HL-60 (cell line): ENCODE measurements around the gene CAPZA1.
A peak's percentile ranks its signal among the peaks of the same experiment; 100 is the strongest.

Experiments
- DNase-seq, 2 experiments: peaks; one replicate each; pipeline ENCODE4 v3.0.0-alpha.2; 2010 to 2020; ENCODE audit warnings: low read depth in 1 of 2, low spot score in 1 of 2
- H3K27ac ChIP-seq: fragments of 250-450 bp; sonication (Bioruptor Pico); replicated peaks from 2 replicates; pipeline ENCODE4 v1.5.1; 2020; ENCODE audit warnings: mild to moderate bottlenecking, moderate library complexity
- H3K27me3 ChIP-seq: fragments of 250-450 bp; sonication (Bioruptor Pico); 2 replicates; pipeline ENCODE4 v1.5.1; 2021; ENCODE audit warnings: mild to moderate bottlenecking, moderate library complexity; ENCODE audit not compliant: insufficient read depth, poor library complexity, severe bottlenecking
- H3K4me3 ChIP-seq: replicated peaks from 2 replicates; pipeline ENCODE4 v1.5.1; 2011; ENCODE audit warnings: mild to moderate bottlenecking, control low read depth, low read length; ENCODE audit not compliant: insufficient read depth
- GABPA ChIP-seq: IDR thresholded peaks from 2 replicates; pipeline ENCODE4 v1.6.1; 2012; ENCODE audit warnings: low read depth
- POLR2AphosphoS5 ChIP-seq: IDR thresholded peaks from 2 replicates; pipeline ENCODE4 v1.6.1; 2012; ENCODE audit warnings: low read depth
- SPI1 ChIP-seq: IDR thresholded peaks from 2 replicates; pipeline ENCODE4 v1.6.1; 2012; ENCODE audit warnings: low read depth, mild to moderate bottlenecking, borderline replicate concordance
- TF ChIP-seq, protein P1 (sequence below): IDR thresholded peaks from one replicate; pipeline ENCODE4 v1.5.1; 2011; ENCODE audit warnings: low read length, control low read depth, inconsistent platforms; ENCODE audit not compliant: insufficient read depth
- TF ChIP-seq, protein P2 (sequence below): IDR thresholded peaks from 2 replicates; pipeline ENCODE4 v1.6.1; 2012; ENCODE audit warnings: low read depth; ENCODE audit not compliant: insufficient replicate concordance

Gene CAPZA1

DNA sequence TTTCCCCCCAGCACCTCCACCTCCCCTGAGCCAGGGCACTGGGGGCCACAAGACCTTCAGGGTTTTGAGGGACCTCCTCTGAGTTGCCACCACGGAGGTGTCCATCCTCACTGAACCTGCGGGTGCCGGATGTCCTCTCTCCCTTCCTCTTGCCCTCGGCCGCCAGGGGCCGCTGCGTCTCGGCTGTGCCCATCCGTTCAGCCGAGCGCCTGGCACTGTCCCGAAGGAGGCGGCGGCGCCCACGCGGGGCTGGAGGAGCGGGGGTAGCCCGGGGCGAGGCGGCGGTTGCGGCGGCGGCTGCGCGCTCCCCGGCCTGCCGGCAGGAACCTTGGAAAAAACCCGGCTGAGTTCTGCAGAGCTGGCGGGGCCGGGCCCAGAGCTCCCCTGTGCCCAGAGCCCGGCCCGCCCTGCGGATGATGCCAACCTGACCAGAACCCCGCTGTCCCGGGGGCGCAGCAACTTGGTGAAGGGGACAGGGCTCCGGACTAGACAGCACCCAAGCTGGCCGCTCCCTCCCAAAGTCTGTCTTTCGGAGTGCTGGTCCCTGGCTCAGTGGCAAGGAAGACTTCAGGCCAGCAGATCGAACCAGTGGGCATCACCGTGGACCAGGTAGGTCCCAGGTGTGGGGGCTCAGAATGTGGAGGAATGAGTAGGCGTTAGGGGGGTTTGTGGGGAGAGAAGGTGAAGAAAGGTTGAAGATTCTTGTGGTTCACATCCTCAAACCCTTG, 99.2 kb downstream of the CAPZA1 start:
- DNase-seq, result peak in 1 of 2 experiments; percentile 73
- peaks cover 12% of the 10 kb centered on the region for H3K27me3 ChIP-seq
- H3K27ac ChIP-seq, result no peak overlapping the region
- no peak overlapping the region for H3K4me3 ChIP-seq
- TF ChIP-seq, protein P1, sequence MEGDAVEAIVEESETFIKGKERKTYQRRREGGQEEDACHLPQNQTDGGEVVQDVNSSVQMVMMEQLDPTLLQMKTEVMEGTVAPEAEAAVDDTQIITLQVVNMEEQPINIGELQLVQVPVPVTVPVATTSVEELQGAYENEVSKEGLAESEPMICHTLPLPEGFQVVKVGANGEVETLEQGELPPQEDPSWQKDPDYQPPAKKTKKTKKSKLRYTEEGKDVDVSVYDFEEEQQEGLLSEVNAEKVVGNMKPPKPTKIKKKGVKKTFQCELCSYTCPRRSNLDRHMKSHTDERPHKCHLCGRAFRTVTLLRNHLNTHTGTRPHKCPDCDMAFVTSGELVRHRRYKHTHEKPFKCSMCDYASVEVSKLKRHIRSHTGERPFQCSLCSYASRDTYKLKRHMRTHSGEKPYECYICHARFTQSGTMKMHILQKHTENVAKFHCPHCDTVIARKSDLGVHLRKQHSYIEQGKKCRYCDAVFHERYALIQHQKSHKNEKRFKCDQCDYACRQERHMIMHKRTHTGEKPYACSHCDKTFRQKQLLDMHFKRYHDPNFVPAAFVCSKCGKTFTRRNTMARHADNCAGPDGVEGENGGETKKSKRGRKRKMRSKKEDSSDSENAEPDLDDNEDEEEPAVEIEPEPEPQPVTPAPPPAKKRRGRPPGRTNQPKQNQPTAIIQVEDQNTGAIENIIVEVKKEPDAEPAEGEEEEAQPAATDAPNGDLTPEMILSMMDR, result peak; percentile 81
- TF ChIP-seq, protein P2, sequence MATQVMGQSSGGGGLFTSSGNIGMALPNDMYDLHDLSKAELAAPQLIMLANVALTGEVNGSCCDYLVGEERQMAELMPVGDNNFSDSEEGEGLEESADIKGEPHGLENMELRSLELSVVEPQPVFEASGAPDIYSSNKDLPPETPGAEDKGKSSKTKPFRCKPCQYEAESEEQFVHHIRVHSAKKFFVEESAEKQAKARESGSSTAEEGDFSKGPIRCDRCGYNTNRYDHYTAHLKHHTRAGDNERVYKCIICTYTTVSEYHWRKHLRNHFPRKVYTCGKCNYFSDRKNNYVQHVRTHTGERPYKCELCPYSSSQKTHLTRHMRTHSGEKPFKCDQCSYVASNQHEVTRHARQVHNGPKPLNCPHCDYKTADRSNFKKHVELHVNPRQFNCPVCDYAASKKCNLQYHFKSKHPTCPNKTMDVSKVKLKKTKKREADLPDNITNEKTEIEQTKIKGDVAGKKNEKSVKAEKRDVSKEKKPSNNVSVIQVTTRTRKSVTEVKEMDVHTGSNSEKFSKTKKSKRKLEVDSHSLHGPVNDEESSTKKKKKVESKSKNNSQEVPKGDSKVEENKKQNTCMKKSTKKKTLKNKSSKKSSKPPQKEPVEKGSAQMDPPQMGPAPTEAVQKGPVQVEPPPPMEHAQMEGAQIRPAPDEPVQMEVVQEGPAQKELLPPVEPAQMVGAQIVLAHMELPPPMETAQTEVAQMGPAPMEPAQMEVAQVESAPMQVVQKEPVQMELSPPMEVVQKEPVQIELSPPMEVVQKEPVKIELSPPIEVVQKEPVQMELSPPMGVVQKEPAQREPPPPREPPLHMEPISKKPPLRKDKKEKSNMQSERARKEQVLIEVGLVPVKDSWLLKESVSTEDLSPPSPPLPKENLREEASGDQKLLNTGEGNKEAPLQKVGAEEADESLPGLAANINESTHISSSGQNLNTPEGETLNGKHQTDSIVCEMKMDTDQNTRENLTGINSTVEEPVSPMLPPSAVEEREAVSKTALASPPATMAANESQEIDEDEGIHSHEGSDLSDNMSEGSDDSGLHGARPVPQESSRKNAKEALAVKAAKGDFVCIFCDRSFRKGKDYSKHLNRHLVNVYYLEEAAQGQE, result no peak

DNA sequence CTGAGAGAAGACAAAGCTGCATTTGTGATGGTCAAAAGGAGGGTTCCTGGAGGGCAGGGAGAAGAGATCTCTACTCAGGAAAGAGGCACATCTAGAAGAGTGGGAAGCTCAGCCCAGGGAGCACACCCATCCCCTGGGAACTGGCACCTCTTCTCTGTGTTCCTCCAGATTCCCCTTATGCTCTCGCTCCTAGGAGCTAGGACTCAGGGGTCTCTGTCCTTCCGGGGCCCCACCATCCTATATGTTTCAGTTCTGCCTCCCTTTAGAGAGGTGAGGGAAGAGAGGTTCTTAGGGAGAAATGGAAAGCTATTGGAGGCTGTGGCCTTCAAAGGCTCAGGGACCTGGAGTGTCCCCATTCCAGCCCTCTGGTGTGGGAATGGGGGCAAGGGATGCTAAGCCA, 100.1 kb downstream of the CAPZA1 start:
- Histone ChIP-seq H3K4me3 (no peak overlapping the region), H3K27ac (no peak overlapping the region), H3K27me3 (peaks cover 7% of the 10 kb centered on the region)
- TF ChIP-seq GABPA (no peak), SPI1 (no peak), POLR2AphosphoS5 (no peak)
- TF ChIP-seq, protein P1, result no peak
- TF ChIP-seq, protein P2, result no peak
- DNase-seq, result no peak

DNA sequence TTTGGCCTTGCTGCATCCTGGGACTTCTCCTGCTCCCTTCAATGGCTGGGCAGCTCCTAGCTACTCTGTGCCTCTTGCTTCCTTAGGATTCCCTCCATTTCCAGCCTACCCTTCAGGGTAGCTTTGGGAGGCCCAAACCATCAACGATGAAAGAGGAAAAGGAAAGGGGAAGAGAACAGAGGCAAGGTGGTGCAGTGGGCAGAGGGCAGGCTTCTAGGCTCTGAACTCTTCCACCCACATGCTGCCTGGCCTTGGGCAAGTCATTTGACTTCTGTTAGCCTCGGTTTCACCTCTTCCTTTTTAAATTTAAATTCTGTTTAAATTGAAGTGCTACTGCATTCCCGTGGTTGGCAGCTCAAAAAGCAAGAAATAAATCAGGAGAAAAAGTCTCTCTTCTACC, 101.2 kb downstream of the CAPZA1 start:
- peak in 1 of 2 experiments; percentile 39 for DNase-seq
- Histone ChIP-seq H3K27me3 (peaks cover 3% of the 10 kb centered on the region), H3K4me3 (no peak overlapping the region), H3K27ac (no peak overlapping the region)
- TF ChIP-seq, protein P2, result no peak
- peak; percentile 56; the same call in 1 of the 2 replicates for TF ChIP-seq SPI1
